Naive thymus-derived CD4-positive, alpha-beta T cell (primary cell): ENCODE data around the gene ARSG. TPM values are rescaled to one million over a fixed set of nuclear protein-coding genes. Genes with fewer than 3 reads are reported as not detected.
"Not testable (repeated sequence)": the region's sequence is repeated elsewhere in the genome, so short reads cannot be mapped to it uniquely, and the experiment has no call there.

Experiments used
- ATAC-seq: fragments of 150-1000 bp; cut with Tn5 transposase; 2 replicates; pipeline ENCODE4 v1.10.0; 2021; ENCODE audit warnings: mild to moderate bottlenecking, moderate library complexity
- CTCF ChIA-PET: fragments of 350-600 bp; sonication (Branson Sonifier 250); formaldehyde crosslinking; loops from one replicate; lab custom pipeline; 2021; ENCODE audit warnings: antibody characterized with exemption; lab: Charles Lee
- POLR2A ChIA-PET: fragments of 350-600 bp; sonication (Branson Sonifier 250); formaldehyde crosslinking; loops from one replicate; lab custom pipeline; 2021; ENCODE audit warnings: antibody characterized with exemption, inconsistent platforms; lab: Charles Lee
- DNase-seq, 9 donors: peaks; one replicate each; pipeline versions ENCODE4 v3.0.0 to v3.0.0-alpha.2; 2020 to 2022; ENCODE audit warnings: mixed read lengths in 1 of 9
- H3K27ac ChIP-seq: one replicate; pipeline ENCODE4 v1.7.0; 2013; ENCODE audit warnings: mild to moderate bottlenecking, low read depth, low read length, moderate library complexity
- H3K27me3 ChIP-seq, 2 donors: one replicate each; pipeline ENCODE4 v1.7.0; 2013; ENCODE audit warnings: low read length in 2 of 2, mild to moderate bottlenecking in 2 of 2, moderate library complexity in 2 of 2; ENCODE audit not compliant: control insufficient read depth in 2 of 2, insufficient read depth in 2 of 2
- H3K36me3 ChIP-seq, 3 experiments: 1 replicate in 2 of 3; 2 replicates in 1 of 3; pipeline ENCODE4 v1.7.0; 2013; ENCODE audit warnings: low read length in 3 of 3, mild to moderate bottlenecking in 3 of 3, moderate library complexity in 1 of 3; ENCODE audit not compliant: insufficient read depth in 3 of 3, control insufficient read depth in 2 of 3
- H3K4me1 ChIP-seq, 2 donors: one replicate each; pipeline ENCODE4 v1.7.0; 2013; ENCODE audit warnings: low read length in 2 of 2, mild to moderate bottlenecking in 2 of 2, moderate library complexity in 1 of 2; ENCODE audit not compliant: control insufficient read depth in 2 of 2, insufficient read depth in 2 of 2
- H3K4me3 ChIP-seq: 2 replicates; pipeline ENCODE4 v1.7.0; 2013; ENCODE audit warnings: mild to moderate bottlenecking, low read length
- H3K9me3 ChIP-seq, 3 experiments: 1 replicate in 2 of 3; 2 replicates in 1 of 3; pipeline ENCODE4 v1.7.0; 2013; ENCODE audit warnings: low read length in 3 of 3; ENCODE audit not compliant: control insufficient read depth in 2 of 3
- H3K27ac Mint-ChIP-seq, 9 donors: one replicate each; pipeline ENCODE4 v1.8.0; 2020 to 2022; ENCODE audit warnings: mixed read lengths in 9 of 9, mild to moderate bottlenecking in 8 of 9, moderate library complexity in 5 of 9, inconsistent platforms in 2 of 9
- H3K27me3 Mint-ChIP-seq, 5 donors: one replicate each; pipeline ENCODE4 v1.8.0; 2021 to 2022; ENCODE audit warnings: mixed read lengths in 5 of 5, mild to moderate bottlenecking in 1 of 5
- H3K36me3 Mint-ChIP-seq, 5 donors: one replicate each; pipeline ENCODE4 v1.8.0; 2020 to 2022; ENCODE audit warnings: mixed read lengths in 5 of 5, mild to moderate bottlenecking in 3 of 5, inconsistent platforms in 1 of 5
- H3K4me1 Mint-ChIP-seq, 7 donors: one replicate each; pipeline ENCODE4 v1.8.0; 2020 to 2022; ENCODE audit warnings: mixed read lengths in 7 of 7, mild to moderate bottlenecking in 3 of 7, inconsistent platforms in 1 of 7
- H3K4me3 Mint-ChIP-seq, 10 donors: one replicate each; pipeline ENCODE4 v1.8.0; 2020 to 2022; ENCODE audit warnings: mild to moderate bottlenecking in 10 of 10, mixed read lengths in 10 of 10, moderate library complexity in 6 of 10, inconsistent platforms in 2 of 10
- H3K9me3 Mint-ChIP-seq, 11 donors: one replicate each; pipeline ENCODE4 v1.8.0; 2020 to 2022; ENCODE audit warnings: mixed read lengths in 11 of 11, mild to moderate bottlenecking in 4 of 11, inconsistent platforms in 1 of 11, moderate library complexity in 1 of 11
- intact Hi-C, 2 donors: fragments of 100-400 bp; cut with micrococcal nuclease; formaldehyde crosslinking; loops; one replicate each; pipeline ENCODE4 v1.15.1; 2023
- polyA plus RNA-seq, 2 donors: library from polyadenylated mRNA; unstranded; fragments of 300-500 nt; fragmentation: Illumina TruSeq; gene quantifications; one replicate each; pipeline ENCODE4 v1.2.3, GENCODE V29; 2021
- total RNA-seq, 6 experiments: library from RNA in 5 of 6; stranded (reverse) in 5 of 6; gene quantifications; 1 replicate in 5 of 6; 2 replicates in 1 of 6; pipeline ENCODE4 v1.2.3 and lab custom pipeline; 2021 to 2026

ARSG gene
- total and polyA plus RNA-seq, 7 experiments from 2014 or later: 7.3 to 20.0 (median 12.6) TPM

GRCh38 chr17:68352041-68352440 is 60.7 kb downstream of the ARSG start:
- no peaks in the 10 kb centered on the region for H3K27me3 ChIP-seq
- H3K9me3 ChIP-seq: no peaks in the 10 kb centered on the region
- ChIA-PET CTCF (interaction anchor here (0.6 to 1.1 kb wide), 3 partner anchors 62 to 96 kb away, joined by 3 to 6 read pairs (median 3); no protein-coding TSS in a partner anchor), POLR2A (interaction anchor here (2.2 to 6.5 kb wide), 2 partner anchors 28 to 61 kb away, joined by 5 to 84 read pairs; partner anchors contain the start of genes ARSG and SLC16A6)
- DNase-seq (no peak), ATAC-seq (no peak)
- peak overlapping the region in 1 of 9 donors; percentile 65 for H3K27ac Mint-ChIP-seq
- no peak overlapping the region for H3K4me3 ChIP-seq
- H3K9me3 Mint-ChIP-seq: no peaks in the 10 kb centered on the region
- no peaks in the 10 kb centered on the region for H3K27me3 Mint-ChIP-seq
- peaks cover 85 to 86% of the 10 kb centered on the region in 2 donors for H3K4me1 ChIP-seq
- H3K27ac ChIP-seq: no peak overlapping the region
- H3K36me3 Mint-ChIP-seq: peaks cover 0 to 25% (median 0%) of the 10 kb centered on the region in 5 donors
- intact Hi-C loops: loop anchor here in 1 of 2 donors (10.0 kb wide), 1 partner anchor 147 kb away; no protein-coding TSS in a partner anchor
- no peaks in the 10 kb centered on the region for H3K36me3 ChIP-seq
- peaks cover 57 to 92% (median 84%) of the 10 kb centered on the region in 7 donors for H3K4me1 Mint-ChIP-seq
- peak overlapping the region in 5 of 10 donors; percentile 23 to 66 (median 34) for H3K4me3 Mint-ChIP-seq

DNA sequence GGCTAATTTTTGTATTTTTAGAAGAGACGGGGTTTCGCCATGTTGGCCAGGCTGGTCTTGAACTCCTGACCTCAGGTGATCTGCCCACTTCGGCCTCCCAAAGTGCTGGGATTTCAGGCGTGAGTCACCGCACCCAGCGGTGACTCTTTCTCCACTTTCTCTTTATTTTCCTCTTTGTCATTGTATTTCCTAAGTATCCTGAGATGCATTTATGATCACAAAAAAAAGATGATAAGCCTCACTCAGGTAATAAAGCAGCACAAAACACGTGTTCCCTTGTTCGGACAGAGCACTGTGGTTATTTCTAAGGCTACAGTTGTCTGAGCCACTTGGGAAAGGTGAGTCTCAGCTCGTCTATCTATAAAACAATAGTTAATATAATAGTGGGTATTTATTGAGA is 61.4 kb downstream of the ARSG start:
- H3K27me3 Mint-ChIP-seq, H3K9me3 ChIP-seq, H3K9me3 Mint-ChIP-seq, DNase-seq, H3K27me3 ChIP-seq, ATAC-seq, H3K36me3 ChIP-seq, H3K27ac ChIP-seq: not testable (repeated sequence)
- ChIA-PET CTCF (interaction anchor here (0.6 to 1.1 kb wide), 4 partner anchors 55 to 95 kb away, joined by 3 to 6 read pairs (median 3); no protein-coding TSS in a partner anchor), POLR2A (interaction anchor here (0.6 to 6.5 kb wide), 4 partner anchors 28 to 116 kb away, joined by 3 to 84 read pairs (median 4); partner anchors contain the start of genes ARSG and SLC16A6)
- Mint-ChIP-seq H3K27ac (peak overlapping the region in 2 of 9 donors; percentile 25 to 60), H3K4me1 (peaks cover 56 to 92% (median 84%) of the 10 kb centered on the region in 7 donors), H3K36me3 (peaks cover 0 to 23% (median 0%) of the 10 kb centered on the region in 5 donors), H3K4me3 (peak overlapping the region in 7 of 10 donors; percentile 29 to 66 (median 41))
- intact Hi-C loops: loop anchor here in 1 of 2 donors (10.0 kb wide), 1 partner anchor 148 kb away; no protein-coding TSS in a partner anchor
- Histone ChIP-seq H3K4me3 (peak overlapping the region; percentile 26), H3K4me1 (peaks cover 84 to 85% of the 10 kb centered on the region in 2 donors)

DNA sequence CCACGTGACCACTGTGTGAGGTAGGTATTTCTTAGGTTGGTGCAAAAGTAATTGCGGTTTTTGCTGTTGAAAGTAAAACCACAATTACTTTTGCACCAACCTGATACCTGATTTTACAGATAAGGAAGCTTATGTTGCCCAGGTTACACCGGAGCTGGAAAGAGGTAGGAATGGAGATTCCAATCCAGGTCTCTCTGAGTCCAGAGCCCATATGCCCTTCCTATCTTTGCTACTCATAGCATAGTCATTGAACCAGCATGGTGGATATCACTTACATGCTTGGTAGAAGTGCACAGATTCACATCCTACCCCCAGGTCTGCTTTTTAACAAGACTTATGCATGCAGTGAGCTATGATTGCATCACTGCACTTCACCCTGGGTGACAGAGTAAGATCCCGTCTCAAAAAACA is 61.8 kb downstream of the ARSG start:
- intact Hi-C loops: loop anchor here in 1 of 2 donors (10.0 kb wide), 1 partner anchor 148 kb away; no protein-coding TSS in a partner anchor
- Mint-ChIP-seq H3K4me1 (peaks cover 51 to 90% (median 82%) of the 10 kb centered on the region in 7 donors), H3K27me3 (no peaks in the 10 kb centered on the region), H3K9me3 (no peaks in the 10 kb centered on the region), H3K4me3 (peak overlapping the region in 4 of 10 donors; percentile 29 to 66 (median 61)), H3K27ac (peak overlapping the region in 2 of 9 donors; percentile 12 to 44), H3K36me3 (peaks cover 0 to 19% (median 0%) of the 10 kb centered on the region in 5 donors)
- DNase-seq: peak in 3 of 9 donors; percentile 10 to 15 (median 14)
- H3K4me3 ChIP-seq: peak overlapping the region; percentile 26
- no peaks in the 10 kb centered on the region for H3K27me3 ChIP-seq
- no peaks in the 10 kb centered on the region for H3K9me3 ChIP-seq
- ChIA-PET POLR2A (interaction anchor here (0.6 to 6.5 kb wide), 6 partner anchors 29 to 117 kb away, joined by 3 to 84 read pairs (median 4); partner anchors contain the start of genes ARSG and SLC16A6), CTCF (interaction anchor here (1.0 to 1.1 kb wide), 2 partner anchors 56 to 95 kb away, joined by 3 read pairs; no protein-coding TSS in a partner anchor)
- no peak for ATAC-seq
- no peak overlapping the region for H3K27ac ChIP-seq
- H3K36me3 ChIP-seq: no peaks in the 10 kb centered on the region
- peaks cover 80 to 82% of the 10 kb centered on the region in 2 donors for H3K4me1 ChIP-seq

DNA sequence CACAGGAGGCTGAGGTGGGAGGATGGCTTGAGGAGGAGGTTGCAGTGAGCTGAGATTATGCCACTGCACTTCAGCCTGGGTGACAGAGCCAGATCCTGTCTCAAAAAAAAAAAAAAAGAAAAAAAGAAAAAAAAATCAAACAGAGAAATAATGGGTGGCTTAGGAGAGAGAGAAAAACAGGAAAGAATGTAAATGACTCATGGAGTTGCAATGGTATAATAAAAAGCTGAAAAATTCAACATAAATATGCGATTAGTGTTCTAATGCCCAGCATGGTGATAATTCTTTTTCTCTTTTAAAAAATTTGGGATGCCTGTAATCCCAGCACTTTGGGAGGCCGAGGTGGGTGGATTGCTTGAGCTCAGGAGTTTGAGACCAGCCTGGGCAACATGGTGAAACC is 63.0 kb downstream of the ARSG start:
- peak overlapping the region in 3 of 10 donors; percentile 17 to 27 (median 22) for H3K4me3 Mint-ChIP-seq
- not testable (repeated sequence) for H3K27ac ChIP-seq, ATAC-seq, DNase-seq, H3K9me3 Mint-ChIP-seq, H3K36me3 ChIP-seq, H3K9me3 ChIP-seq, H3K27me3 Mint-ChIP-seq, H3K4me3 ChIP-seq, H3K27me3 ChIP-seq
- H3K4me1 ChIP-seq: peaks cover 68 to 70% of the 10 kb centered on the region in 2 donors
- peak overlapping the region in 5 of 9 donors; percentile 4 to 61 (median 12) for H3K27ac Mint-ChIP-seq
- ChIA-PET CTCF (interaction anchor here (0.9 kb wide), 1 partner anchor 90 kb away, joined by 3 read pairs; no protein-coding TSS in a partner anchor), POLR2A (interaction anchor here (0.6 to 6.5 kb wide), 8 partner anchors 25 to 174 kb away, joined by 3 to 84 read pairs (median 4); partner anchors contain the start of genes ARSG and SLC16A6)
- intact Hi-C loops: loop anchor here in 1 of 2 donors (10.0 kb wide), 1 partner anchor 150 kb away; no protein-coding TSS in a partner anchor
- H3K4me1 Mint-ChIP-seq: peaks cover 45 to 84% (median 76%) of the 10 kb centered on the region in 7 donors
- H3K36me3 Mint-ChIP-seq: peaks cover 0 to 15% (median 0%) of the 10 kb centered on the region in 5 donors

DNA sequence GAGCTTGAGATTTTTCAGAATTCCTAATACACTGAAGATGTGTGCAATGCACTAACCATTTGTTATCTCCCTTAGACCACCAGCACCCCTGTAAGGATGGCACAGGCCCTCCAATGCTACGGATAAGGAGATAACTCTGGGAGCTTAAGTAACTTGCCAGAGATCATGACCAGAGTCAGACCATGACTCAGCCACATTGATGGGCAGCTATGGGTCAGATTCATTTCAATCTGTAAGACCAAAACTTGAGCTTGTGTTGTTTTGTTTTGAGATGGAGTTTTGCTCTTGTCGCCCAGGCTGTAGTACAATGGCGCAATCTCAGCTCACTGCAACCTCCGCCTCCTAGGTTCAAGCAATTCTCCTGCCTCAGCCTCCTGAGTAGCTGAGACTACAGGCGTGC is 63.8 kb downstream of the ARSG start:
- POLR2A ChIA-PET: interaction anchor here (0.6 to 6.5 kb wide), 10 partner anchors 8 to 175 kb away, joined by 3 to 84 read pairs (median 4); partner anchors contain the start of genes ARSG and SLC16A6
- H3K36me3 ChIP-seq, H3K27me3 ChIP-seq, ATAC-seq, H3K9me3 ChIP-seq, H3K4me3 ChIP-seq, H3K27ac ChIP-seq, H3K27me3 Mint-ChIP-seq, DNase-seq, H3K9me3 Mint-ChIP-seq: not testable (repeated sequence)
- intact Hi-C loops: loop anchor here in 1 of 2 donors (5.0 to 10.0 kb wide), 3 partner anchors 42 to 150 kb away; no protein-coding TSS in a partner anchor
- CTCF ChIA-PET: interaction anchor here (0.9 to 1.9 kb wide), 5 partner anchors 14 to 92 kb away, joined by 3 to 6 read pairs (median 4); no protein-coding TSS in a partner anchor
- peaks cover 0 to 17% (median 0%) of the 10 kb centered on the region in 5 donors for H3K36me3 Mint-ChIP-seq
- peaks cover 60 to 62% of the 10 kb centered on the region in 2 donors for H3K4me1 ChIP-seq
- peaks cover 41 to 79% (median 73%) of the 10 kb centered on the region in 7 donors for H3K4me1 Mint-ChIP-seq
- H3K27ac Mint-ChIP-seq: peak overlapping the region in 1 of 9 donors; percentile 52
- H3K4me3 Mint-ChIP-seq: peak overlapping the region in 4 of 10 donors; percentile 17 to 42 (median 33)

- Histone ChIP-seq H3K4me1 (peaks cover 54 to 56% of the 10 kb centered on the region in 2 donors), H3K27ac (peak overlapping the region; percentile 24), H3K4me3 (peak overlapping the region; percentile 33), H3K36me3 (no peaks in the 10 kb centered on the region), H3K9me3 (no peaks in the 10 kb centered on the region), H3K27me3 (no peaks in the 10 kb centered on the region)
- peak; percentile 98 for ATAC-seq
- no peaks in the 10 kb centered on the region for H3K27me3 Mint-ChIP-seq
- no peaks in the 10 kb centered on the region for H3K9me3 Mint-ChIP-seq
- peak in 8 of 9 donors; percentile 67 to 86 (median 80) for DNase-seq
- POLR2A ChIA-PET: interaction anchor here (0.7 to 6.5 kb wide), 12 partner anchors 9 to 109 kb away, joined by 3 to 84 read pairs (median 6); partner anchors contain the start of genes AMZ2, ARSG and SLC16A6
- peaks cover 0 to 15% (median 0%) of the 10 kb centered on the region in 5 donors for H3K36me3 Mint-ChIP-seq
- intact Hi-C loops: loop anchor here (1.0 to 10.0 kb wide), 11 partner anchors 10 to 152 kb away; partner anchors contain the start of gene WIPI1 (in 1 of the 2)
- H3K27ac Mint-ChIP-seq: peak overlapping the region; percentile 24 to 91 (median 82)
- H3K4me3 Mint-ChIP-seq: peak overlapping the region; percentile 73 to 86 (median 80)
- CTCF ChIA-PET: interaction anchor here (0.7 to 1.9 kb wide), 4 partner anchors 64 to 93 kb away, joined by 3 to 9 read pairs (median 4); partner anchors contain the start of gene ARSG
- peaks cover 43 to 69% (median 62%) of the 10 kb centered on the region in 7 donors for H3K4me1 Mint-ChIP-seq
These were observed 65.2 kb downstream of the ARSG start for GRCh38 chr17:68356520-68356919.
